ENCODE data around the gene FYB1.

The FYB1 gene

DNA sequence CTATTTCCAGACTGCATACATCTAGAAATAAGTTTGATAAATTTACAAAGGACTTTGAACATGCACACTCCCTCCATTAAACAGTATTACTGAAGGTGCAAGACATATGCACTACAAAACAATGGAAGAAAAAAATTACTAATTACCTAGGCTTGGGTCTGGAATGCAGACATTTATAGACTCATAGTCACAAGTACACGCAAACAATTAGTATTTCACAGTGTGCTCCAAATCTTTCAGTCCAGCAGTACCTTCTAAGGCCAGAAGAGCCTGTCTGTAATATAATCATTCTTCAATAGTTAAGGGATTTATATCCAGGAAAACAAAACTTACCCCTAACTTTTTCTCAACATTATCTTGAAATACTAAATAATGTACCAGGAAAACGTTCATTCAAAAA is 156.3 kb downstream of the FYB1 start:
- Histone ChIP-seq H3K27me3 (no peaks in the 10 kb centered on the region), H3K4me3 (no peak overlapping the region), H3K9me3 (peaks cover 27% of the 10 kb centered on the region), H4K20me1 (peaks cover 90% of the 10 kb centered on the region), H3K4me1 (peaks cover 13% of the 10 kb centered on the region), H3K36me3 (peaks cover 43% of the 10 kb centered on the region), H3K4me2 (no peak overlapping the region), H3K9ac (no peak overlapping the region), H3K27ac (no peak overlapping the region)
- TF ChIP-seq Cebpa-rat (IDR thresholded peaks at IDR 0.05), result no peak

DNA sequence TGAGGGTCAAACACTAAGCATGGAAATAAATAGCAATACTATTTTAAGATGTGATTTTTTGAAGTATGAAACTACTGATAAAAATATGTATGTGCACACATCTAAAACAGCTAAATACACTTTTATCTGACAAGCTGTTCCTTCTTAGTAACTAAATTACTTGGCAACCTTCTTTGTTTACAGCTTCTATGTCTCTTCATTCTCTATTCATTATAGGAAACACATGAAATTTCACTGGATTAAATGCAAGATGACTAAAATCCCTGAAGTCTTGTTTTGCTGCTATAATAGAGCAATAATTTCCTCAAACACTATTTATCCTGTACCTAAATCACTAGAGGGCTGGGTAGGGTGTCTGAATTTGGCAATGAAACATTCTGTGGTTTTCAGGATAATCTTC is 156.8 kb downstream of the FYB1 start:
- no peak overlapping the region for H3K4me2 ChIP-seq

DNA sequence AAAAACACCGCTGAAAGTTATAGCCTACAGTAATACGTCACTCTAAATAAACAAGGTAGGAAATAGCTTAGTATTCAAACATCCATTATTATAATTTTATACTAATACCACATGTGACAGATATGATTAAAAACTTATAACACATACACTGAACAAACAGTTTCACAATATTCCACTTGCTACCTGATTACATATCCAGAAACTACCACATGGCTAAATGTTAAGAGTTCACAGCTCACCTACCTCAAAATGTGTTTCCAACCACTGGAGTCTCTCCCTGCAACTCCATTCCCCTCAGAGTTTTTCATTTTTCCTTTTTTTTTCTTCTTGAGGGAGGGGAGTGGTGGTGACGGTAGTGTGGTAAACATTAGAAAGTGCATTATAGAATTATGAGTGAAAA is 157.3 kb downstream of the FYB1 start:
- H3K4me1 ChIP-seq, result peaks cover 21% of the 10 kb centered on the region
- no peak overlapping the region for H3K4me3 ChIP-seq
- peaks cover 34% of the 10 kb centered on the region for H3K36me3 ChIP-seq
- H3K27me3 ChIP-seq, result no peaks in the 10 kb centered on the region
- no peak overlapping the region for H3K4me2 ChIP-seq
- H3K9ac ChIP-seq, result no peak overlapping the region
- peaks cover 95% of the 10 kb centered on the region for H4K20me1 ChIP-seq
- H3K27ac ChIP-seq, result no peak overlapping the region
- peaks cover 18% of the 10 kb centered on the region for H3K9me3 ChIP-seq
- no peak for TF ChIP-seq Cebpa-rat (IDR thresholded peaks at IDR 0.05)

More for the DNA sequence above, 156.8 kb downstream of the FYB1 start:
- no peak for TF ChIP-seq Cebpa-rat (IDR thresholded peaks at IDR 0.05)
- no peak overlapping the region for H3K9ac ChIP-seq
- H3K27me3 ChIP-seq, result no peaks in the 10 kb centered on the region
- H3K4me3 ChIP-seq, result no peak overlapping the region
- H3K4me1 ChIP-seq, result peaks cover 18% of the 10 kb centered on the region
- H3K27ac ChIP-seq, result no peak overlapping the region
- peaks cover 22% of the 10 kb centered on the region for H3K9me3 ChIP-seq
- H3K36me3 ChIP-seq, result peaks cover 38% of the 10 kb centered on the region
- peaks cover 91% of the 10 kb centered on the region for H4K20me1 ChIP-seq

DNA sequence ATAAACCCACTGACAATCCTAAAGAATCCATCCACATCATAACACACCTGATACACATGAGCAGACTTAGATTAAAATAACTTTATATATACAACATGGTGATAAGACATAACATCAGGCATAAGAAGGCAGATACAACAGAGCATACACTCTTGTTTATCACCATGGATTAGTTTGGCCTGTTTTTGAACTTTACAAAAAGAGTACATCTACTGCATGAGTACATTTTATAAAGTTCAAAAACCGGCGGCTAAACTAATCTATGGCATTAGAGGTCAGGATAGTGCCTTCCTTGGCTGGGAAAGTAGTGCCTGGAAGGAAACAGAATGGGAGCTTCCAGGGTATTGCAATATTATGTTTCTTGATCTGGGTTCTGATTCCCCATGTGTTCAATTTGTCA is 160.3 kb downstream of the FYB1 start:
- H3K4me2 ChIP-seq, result no peak overlapping the region
- H3K4me3 ChIP-seq, result no peak overlapping the region
- peaks cover 21% of the 10 kb centered on the region for H3K4me1 ChIP-seq
- H4K20me1 ChIP-seq, result peaks cover 88% of the 10 kb centered on the region
- H3K27ac ChIP-seq, result no peak overlapping the region
- H3K36me3 ChIP-seq, result peaks cover 22% of the 10 kb centered on the region
- H3K9me3 ChIP-seq, result 0 out of 2 replicates have a peak, but pooled peaks cover under 1% of the 10 kb centered on the region
- no peaks in the 10 kb centered on the region for H3K27me3 ChIP-seq
- no peak for TF ChIP-seq Cebpa-rat (IDR thresholded peaks at IDR 0.05)
- H3K9ac ChIP-seq, result no peak overlapping the region

DNA sequence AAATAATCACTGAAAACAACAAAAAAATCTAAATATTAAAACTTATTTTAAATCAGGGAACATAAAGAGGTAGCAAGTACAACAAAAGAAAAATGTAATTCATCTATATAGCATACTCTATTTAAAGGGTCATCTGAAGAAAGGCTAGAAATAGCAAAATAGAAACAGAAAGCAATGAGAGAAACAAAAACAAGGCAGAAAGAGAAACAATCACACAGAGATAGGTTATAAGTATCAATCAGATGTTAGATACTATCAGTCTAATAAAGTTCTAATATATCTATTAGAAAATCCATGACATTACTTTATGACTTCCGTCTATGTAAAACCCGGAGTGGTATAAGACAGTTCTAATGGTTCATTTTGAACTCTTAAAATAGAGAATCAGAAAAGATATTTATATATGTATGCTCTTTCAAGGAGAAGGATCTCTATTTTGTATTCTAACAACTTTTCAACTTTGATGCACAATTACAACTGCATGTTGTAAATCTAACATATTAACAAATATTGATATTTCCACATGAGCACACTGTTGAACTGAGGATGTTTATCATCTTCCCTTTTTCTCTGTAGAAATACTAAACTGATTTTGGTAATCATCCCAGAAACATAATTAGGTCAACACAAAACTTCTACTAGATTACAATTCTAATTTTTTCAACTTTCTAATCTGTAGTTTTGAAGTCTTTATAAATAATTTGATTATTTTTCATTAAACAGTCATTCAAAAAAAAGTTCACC is 161.0 kb downstream of the FYB1 start:
- no peak for TF ChIP-seq Cebpa-rat (IDR thresholded peaks at IDR 0.05)
- no peak overlapping the region for H3K9ac ChIP-seq
- 0 out of 2 replicates have a peak, but pooled peaks cover 4% of the 10 kb centered on the region for H3K9me3 ChIP-seq
- H3K36me3 ChIP-seq, result peaks cover 25% of the 10 kb centered on the region
- H4K20me1 ChIP-seq, result peaks cover 82% of the 10 kb centered on the region
- H3K4me1 ChIP-seq, result peaks cover 21% of the 10 kb centered on the region
- peak overlapping the region; percentile 56 for H3K4me3 ChIP-seq
- peak overlapping the region; percentile 22; the same call in 1 of the 2 replicates for H3K27ac ChIP-seq
- peak overlapping the region; percentile 79 for H3K4me2 ChIP-seq
- H3K27me3 ChIP-seq, result no peaks in the 10 kb centered on the region

DNA sequence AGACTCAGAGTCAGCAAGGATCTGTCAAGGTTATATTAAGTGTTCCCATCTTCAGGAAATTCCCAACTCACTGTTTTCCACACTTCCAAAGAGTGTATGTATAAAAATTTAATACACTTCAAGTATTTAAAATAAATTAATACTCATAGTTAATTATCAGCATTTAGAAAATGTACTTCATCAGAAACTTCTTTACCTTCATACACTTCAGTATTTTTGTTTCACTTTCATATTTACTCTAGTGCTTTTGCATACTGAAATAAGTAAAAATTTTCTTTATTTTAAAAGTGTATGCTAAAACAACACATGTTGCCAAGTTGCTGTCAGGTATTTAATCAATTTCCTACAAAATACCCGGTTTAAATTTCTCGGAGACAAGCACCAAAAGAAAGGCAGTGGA is 161.6 kb downstream of the FYB1 start:
- Histone ChIP-seq H3K27ac (peak overlapping the region; percentile 22; the same call in 1 of the 2 replicates), H3K36me3 (peaks cover 25% of the 10 kb centered on the region), H4K20me1 (peaks cover 82% of the 10 kb centered on the region), H3K4me1 (peaks cover 21% of the 10 kb centered on the region), H3K9ac (no peak overlapping the region), H3K27me3 (no peaks in the 10 kb centered on the region), H3K4me3 (peak overlapping the region; percentile 56), H3K4me2 (peak overlapping the region; percentile 79), H3K9me3 (0 out of 2 replicates have a peak, but pooled peaks cover 4% of the 10 kb centered on the region)
- no peak for TF ChIP-seq Cebpa-rat (IDR thresholded peaks at IDR 0.05)

DNA sequence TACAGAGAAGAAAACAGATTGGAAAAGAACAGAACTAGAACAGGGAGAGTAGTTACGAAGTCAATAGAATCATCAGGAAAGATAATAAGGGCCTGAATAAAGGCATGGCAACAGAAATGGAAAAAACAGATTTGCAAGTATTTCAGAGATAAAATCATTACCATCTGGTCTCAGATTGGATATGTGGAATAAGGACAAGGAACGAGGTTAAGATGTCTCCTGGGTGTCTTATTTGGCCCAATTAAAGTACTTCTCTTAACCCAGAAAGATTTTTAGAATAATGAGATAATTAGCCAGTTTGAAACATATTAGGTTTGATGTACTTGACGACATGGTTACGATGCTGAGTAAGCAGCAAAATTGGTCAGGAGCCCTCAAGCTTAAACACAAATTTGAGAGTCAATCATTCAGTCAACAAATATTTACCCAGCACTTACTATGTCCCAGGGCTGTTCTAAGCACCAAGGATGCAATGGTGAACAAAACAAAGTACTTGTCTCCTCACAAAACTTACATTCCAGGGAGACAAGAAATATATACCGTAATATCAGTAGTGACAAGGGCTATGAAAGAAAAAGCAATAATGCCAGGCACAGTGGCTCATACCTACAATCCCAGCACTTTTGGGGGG is 163.5 kb downstream of the FYB1 start:
- peaks cover 21% of the 10 kb centered on the region for H3K4me1 ChIP-seq
- peaks cover 34% of the 10 kb centered on the region for H3K36me3 ChIP-seq
- no peak overlapping the region for H3K4me3 ChIP-seq
- peaks cover 8% of the 10 kb centered on the region; the same call in 1 of the 2 replicates for H3K9me3 ChIP-seq
- no peak overlapping the region for H3K9ac ChIP-seq
- no peaks in the 10 kb centered on the region for H3K27me3 ChIP-seq
- no peak for TF ChIP-seq Cebpa-rat (IDR thresholded peaks at IDR 0.05)
- H3K27ac ChIP-seq, result no peak overlapping the region
- H3K4me2 ChIP-seq, result no peak overlapping the region
- H4K20me1 ChIP-seq, result peaks cover 79% of the 10 kb centered on the region
